ENCODE measurements around the gene RPRD1B.

The RPRD1B gene

DNA sequence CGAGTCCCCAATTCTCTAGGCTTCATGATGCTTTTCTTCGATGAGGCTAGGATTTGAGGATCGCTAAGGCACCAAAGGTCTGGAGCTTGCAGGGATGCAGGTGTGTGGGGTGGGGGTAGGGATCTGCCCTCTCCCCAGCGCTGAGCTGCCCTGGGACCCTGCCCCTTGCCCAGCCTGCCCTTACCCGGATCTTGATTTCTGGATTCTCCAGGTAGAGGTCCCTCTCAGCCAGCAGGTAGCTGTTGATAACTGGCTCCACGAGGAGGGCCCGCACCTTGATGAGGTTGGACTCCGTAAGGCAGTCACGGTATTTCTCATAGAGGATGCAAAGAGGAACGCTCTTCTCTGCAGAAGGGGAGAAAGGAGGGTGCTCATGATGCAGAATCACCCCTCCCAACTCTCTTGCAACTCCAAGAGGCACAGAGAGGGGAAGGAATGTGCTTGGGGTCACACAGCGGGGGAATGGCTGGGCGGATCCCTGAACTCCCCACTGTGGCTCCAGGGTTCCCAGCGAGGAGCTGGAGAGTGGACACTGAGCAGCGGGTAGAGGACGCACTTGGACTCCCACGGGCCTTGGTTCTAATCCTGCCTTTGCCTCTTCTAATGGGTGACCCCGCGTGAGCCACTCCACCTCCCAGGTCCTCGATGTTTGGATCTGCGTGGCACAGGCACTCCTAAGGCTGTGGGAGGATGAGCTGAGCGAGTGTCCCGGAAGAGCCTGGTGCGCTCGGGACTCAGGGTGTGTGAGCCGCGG is 98.8 kb downstream of the RPRD1B start:
- in situ Hi-C loops (cut with MboI; ENCODE audit: low sequenced_read_pairs): no loop called here

- in situ Hi-C loops (cut with MboI; ENCODE audit: low sequenced_read_pairs): no loop called here
Observed at GRCh38 chr20:38132910-38133501, 99.5 kb downstream of the RPRD1B start.

GRCh38 chr20:38133680-38134426 is 100.3 kb downstream of the RPRD1B start:
- in situ Hi-C loops (cut with MboI; ENCODE audit: low sequenced_read_pairs): no loop called here

GRCh38 chr20:38134427-38135270 is 101.1 kb downstream of the RPRD1B start:
- in situ Hi-C loops (cut with MboI; ENCODE audit: low sequenced_read_pairs): no loop called here

GRCh38 chr20:38135271-38135650 is 101.7 kb downstream of the RPRD1B start:
- in situ Hi-C loops (cut with MboI; ENCODE audit: low sequenced_read_pairs): no loop called here

GRCh38 chr20:38135651-38136420 is 102.3 kb downstream of the RPRD1B start:
- in situ Hi-C loops (cut with MboI; ENCODE audit: low sequenced_read_pairs): no loop called here

- in situ Hi-C loops (cut with MboI; ENCODE audit: low sequenced_read_pairs): no loop called here
Observed at GRCh38 chr20:38136421-38137245, 103.1 kb downstream of the RPRD1B start.

DNA sequence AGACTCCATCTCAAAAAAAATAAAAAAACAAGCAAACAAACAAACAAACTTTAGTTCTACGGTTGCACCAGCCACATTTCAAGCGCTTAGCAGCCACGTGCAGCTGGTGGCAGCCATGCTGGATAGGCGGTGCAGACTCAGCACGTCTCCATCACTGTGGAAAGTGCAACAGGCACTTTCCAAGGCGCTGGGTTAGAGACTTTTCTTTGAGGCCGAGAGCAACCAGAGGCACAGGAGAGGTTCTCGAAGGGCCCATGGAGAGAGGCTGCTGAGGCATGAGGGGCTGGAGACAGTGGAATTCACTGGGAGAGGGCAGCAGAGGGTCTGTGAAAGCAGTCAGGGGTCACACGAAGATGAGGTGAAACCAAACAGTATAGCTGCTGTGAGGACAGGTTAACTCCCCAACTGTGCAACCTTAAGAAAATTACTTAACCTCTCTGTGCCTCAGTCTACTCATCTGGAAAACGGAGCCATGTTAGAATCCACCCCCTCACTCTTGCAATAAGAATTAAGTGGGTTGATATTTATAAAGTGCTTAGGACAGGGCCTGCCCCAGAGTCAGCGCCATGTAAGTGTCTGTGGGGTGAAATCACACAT is 104.0 kb downstream of the RPRD1B start:
- in situ Hi-C loops (cut with MboI; ENCODE audit: low sequenced_read_pairs): no loop called here

DNA sequence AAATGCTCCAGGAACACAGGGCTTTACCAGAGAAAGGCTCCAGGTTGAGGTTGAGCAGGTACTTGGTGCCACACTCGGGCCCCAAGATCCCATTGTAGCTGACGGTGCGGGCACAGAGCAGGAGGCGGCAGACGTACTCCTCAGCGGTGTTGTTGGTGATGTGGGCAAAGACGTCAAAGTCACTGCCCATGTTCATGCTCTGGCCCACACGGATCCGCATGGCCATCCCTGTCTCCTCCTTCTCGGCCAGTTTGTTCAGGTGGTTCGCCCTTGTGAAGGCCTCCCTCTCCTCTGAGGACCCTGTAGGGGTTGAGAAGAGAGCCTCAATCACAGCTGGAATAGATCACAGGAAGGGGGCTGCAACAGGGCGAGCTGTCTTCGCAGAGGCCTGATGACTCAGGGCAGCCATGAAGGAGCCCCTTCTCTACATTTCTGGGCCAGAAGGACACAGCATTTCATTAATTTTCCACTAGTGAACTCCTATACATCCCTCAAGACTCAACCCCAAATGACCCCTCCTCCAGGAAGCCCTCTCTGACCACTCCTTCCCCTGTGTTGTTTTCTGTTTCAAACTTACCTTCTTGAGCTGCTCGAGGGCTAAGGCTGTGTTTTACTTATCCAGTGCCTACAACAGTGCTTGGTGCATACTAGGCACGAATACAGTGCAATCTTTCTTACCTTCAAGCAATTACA is 104.7 kb downstream of the RPRD1B start:
- in situ Hi-C loops (cut with MboI; ENCODE audit: low sequenced_read_pairs): no loop called here

DNA sequence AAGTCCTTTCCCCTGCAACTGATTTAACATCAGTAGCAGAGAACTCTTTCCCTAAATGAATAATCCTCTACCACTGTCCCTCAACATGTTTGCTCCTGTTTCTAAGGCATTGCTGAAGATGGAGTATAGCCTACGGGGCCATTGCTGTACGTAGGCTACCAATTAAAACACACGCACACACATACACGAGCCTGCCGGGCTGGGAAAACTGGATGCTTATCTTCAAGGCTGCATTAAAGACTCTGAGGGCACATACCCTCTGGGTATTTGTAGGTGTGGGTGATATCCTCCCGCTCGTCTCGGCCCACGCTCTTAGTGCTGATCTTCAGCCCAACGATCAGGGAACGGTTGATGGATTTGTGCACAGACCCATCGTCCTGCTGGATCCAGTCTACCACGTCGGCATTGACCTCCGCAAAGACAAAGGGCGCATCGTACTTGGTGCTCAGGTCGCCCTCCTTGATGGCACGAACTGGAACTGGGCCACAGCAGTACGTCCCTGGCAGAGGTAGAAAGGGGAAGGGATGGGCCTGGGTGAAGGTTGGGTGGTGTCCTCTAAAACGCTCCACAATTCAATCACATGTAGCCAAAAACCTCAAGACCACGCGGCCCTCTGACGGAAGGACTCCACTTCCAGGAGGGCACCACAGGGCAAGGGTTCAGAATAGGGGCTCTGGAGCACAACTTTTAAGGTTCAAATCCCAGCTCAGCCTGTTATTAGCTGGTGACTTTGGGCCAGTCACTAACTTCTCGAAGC is 105.8 kb downstream of the RPRD1B start:
- in situ Hi-C loops (cut with MboI; ENCODE audit: low sequenced_read_pairs): no loop called here

DNA sequence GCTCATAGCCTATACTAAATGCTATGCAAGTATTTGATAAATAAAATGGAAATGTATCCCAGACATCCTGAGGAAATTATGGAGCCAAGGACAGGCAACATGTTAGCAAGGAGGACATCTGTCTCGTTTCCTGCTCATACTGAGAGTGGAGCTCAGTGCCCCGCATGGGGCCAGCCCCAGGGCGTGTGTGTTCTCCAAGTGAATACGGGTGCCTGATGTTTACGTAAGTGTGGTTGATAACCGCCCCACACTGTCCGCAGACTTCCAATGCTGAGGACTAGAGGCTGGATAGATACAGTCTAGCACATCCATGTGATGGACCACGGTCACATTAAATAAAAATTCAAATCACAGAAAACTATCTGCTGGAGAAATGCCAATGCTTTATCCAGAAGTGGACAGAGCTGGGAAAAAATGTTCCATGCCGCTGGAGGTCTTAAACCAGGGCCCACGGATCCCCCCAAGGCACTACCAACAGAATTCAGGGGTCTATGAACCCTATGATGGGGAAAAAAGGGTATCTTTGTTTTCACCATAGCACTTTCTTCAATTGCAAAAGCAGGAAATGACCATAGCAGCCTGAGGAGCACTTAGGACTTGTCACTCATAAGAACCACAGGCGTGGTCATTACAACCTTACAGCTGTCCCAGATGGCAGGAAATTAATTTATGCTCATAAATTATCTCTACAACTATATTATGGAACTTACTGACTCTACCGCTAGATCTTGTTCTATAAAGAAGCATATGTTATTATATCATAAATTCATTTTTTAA is 106.6 kb downstream of the RPRD1B start:
- in situ Hi-C loops (cut with MboI; ENCODE audit: low sequenced_read_pairs): no loop called here

DNA sequence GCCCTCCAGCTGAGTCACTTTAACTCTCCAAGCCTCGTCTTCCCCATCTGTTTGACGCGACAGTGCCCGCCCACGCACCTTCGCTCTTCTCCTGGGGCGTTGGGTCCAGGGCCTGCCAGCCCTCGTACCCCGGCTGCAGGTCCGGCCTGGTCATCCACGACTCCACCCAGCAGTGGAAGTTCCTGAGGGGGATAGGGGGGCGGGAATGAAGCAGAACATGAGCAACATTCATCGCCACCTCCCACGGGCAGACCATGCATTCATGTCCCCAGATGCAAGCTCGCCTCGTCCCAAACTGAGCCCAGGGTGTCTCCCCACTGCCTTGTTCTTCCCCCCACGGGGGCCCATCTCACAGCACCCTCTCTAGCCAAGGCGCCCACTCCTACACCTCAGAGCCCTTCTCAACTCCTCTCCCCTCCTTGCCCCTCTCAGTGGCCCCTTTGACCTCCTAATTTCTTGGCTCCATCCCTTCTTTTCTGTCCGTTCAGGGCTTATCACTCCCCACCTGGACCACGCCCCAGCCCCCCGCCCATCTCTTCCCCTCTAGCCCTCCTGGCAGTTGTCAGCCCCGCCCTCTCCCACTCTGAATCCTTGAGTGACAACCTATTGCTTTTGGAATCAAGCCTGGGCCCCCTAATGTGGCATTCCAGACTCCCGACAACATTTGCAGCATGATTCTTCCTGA is 107.8 kb downstream of the RPRD1B start:
- in situ Hi-C loops (cut with MboI; ENCODE audit: low sequenced_read_pairs): no loop called here

Data from HL-60/S4 treated with phorbol 12-myristate 13-acetate at 8.2 ng/mL for 4 days and 3 days (cell line).